ENCODE results near the gene CXCR5. TPM values are rescaled to one million over a fixed set of nuclear protein-coding genes. Genes with fewer than 3 reads are reported as not detected.

Gene CXCR5
- total and polyA plus RNA-seq, 10 donors: 25.0 to 66.6 (median 34.3) TPM

Small RNAs within 50 kb of the gene (microRNA-seq; reads per million reads assigned to microRNA genes)
- gene MIR4492: 0 reads per million in 3 donors

Small RNAs within 50 kb of the gene (small RNA-seq; reads per million reads assigned to genes)
- 0 reads per million in 4 donors for gene MIR4492
- gene RF00019: 0 reads per million in 4 donors
- gene RN7SL688P: 0 reads per million in 4 donors

Other genes starting within 250 kb of the CXCR5 start
- gene TREH, start 204.2 kb upstream of the CXCR5 start, total RNA-seq: not detected
- gene TREH, start 204.2 kb upstream of the CXCR5 start, polyA plus RNA-seq: 1 to 10 TPM in 2 of 3 donors, under 1 TPM in 1; 0.33 to 2.3 (median 2.0) TPM
- gene DDX6, start 92.7 kb upstream of the CXCR5 start, total RNA-seq: 100 to 1,000 TPM; 146 to 206 (median 179) TPM
- gene DDX6, start 92.7 kb upstream of the CXCR5 start, polyA plus RNA-seq: 10 to 100 TPM; 36.3 to 42.1 (median 36.9) TPM
- gene BCL9L, start 42.0 kb downstream of the CXCR5 start, total RNA-seq: 10 to 100 TPM; 19.8 to 58.0 (median 39.0) TPM
- gene BCL9L, start 42.0 kb downstream of the CXCR5 start, polyA plus RNA-seq: 10 to 100 TPM in 1 of 3 donors, 1 to 10 TPM in 2; 2.5 to 14.2 (median 2.6) TPM
- not detected for gene UPK2, start 72.4 kb downstream of the CXCR5 start, total RNA-seq
- gene UPK2, start 72.4 kb downstream of the CXCR5 start, polyA plus RNA-seq: under 1 TPM in 2 of 3 donors, not detected in 1; 0.09 to 0.13 TPM
- not detected for gene FOXR1, start 87.9 kb downstream of the CXCR5 start, total RNA-seq
- not detected for gene FOXR1, start 87.9 kb downstream of the CXCR5 start, polyA plus RNA-seq
- 10 to 100 TPM; 39.2 to 86.2 (median 66.7) TPM for gene CENATAC, start 114.2 kb downstream of the CXCR5 start, total RNA-seq
- 10 to 100 TPM; 27.0 to 80.8 (median 44.1) TPM for gene CENATAC, start 114.2 kb downstream of the CXCR5 start, polyA plus RNA-seq
- 1,000 to 10,000 TPM in 6 of 7 donors, 100 to 1,000 TPM in 1; 945 to 1,264 (median 1,141) TPM for gene RPS25, start 134.5 kb downstream of the CXCR5 start, total RNA-seq
- 1,000 to 10,000 TPM; 4,407 to 5,214 (median 4,978) TPM for gene RPS25, start 134.5 kb downstream of the CXCR5 start, polyA plus RNA-seq
- 10 to 100 TPM; 43.0 to 61.8 (median 54.4) TPM for gene TRAPPC4, start 134.9 kb downstream of the CXCR5 start, total RNA-seq
- gene TRAPPC4, start 134.9 kb downstream of the CXCR5 start, polyA plus RNA-seq: 10 to 100 TPM; 33.1 to 53.0 (median 47.6) TPM
- 10 to 100 TPM in 6 of 7 donors, 1 to 10 TPM in 1; 9.9 to 26.0 (median 15.9) TPM for gene SLC37A4, start 147.0 kb downstream of the CXCR5 start, total RNA-seq
- gene SLC37A4, start 147.0 kb downstream of the CXCR5 start, polyA plus RNA-seq: 10 to 100 TPM in 2 of 3 donors, 1 to 10 TPM in 1; 8.2 to 12.6 (median 10.1) TPM
- 100 to 1,000 TPM in 3 of 7 donors, 10 to 100 TPM in 4; 48.2 to 131 (median 80.8) TPM for gene HYOU1, start 173.3 kb downstream of the CXCR5 start, total RNA-seq
- gene HYOU1, start 173.3 kb downstream of the CXCR5 start, polyA plus RNA-seq: 10 to 100 TPM; 12.3 to 22.7 (median 15.5) TPM
- gene VPS11, start 183.9 kb downstream of the CXCR5 start, total RNA-seq: 10 to 100 TPM; 30.1 to 48.7 (median 44.8) TPM
- gene VPS11, start 183.9 kb downstream of the CXCR5 start, polyA plus RNA-seq: 10 to 100 TPM; 41.8 to 66.7 (median 42.4) TPM
- 10 to 100 TPM in 6 of 7 donors, 1 to 10 TPM in 1; 7.4 to 42.6 (median 14.1) TPM for gene HMBS, start 201.0 kb downstream of the CXCR5 start, total RNA-seq
- 10 to 100 TPM; 22.8 to 42.0 (median 23.3) TPM for gene HMBS, start 201.0 kb downstream of the CXCR5 start, polyA plus RNA-seq
- gene DPAGT1, start 218.0 kb downstream of the CXCR5 start, total RNA-seq: 10 to 100 TPM; 27.7 to 58.9 (median 37.3) TPM
- gene DPAGT1, start 218.0 kb downstream of the CXCR5 start, polyA plus RNA-seq: 10 to 100 TPM; 20.7 to 28.9 (median 26.4) TPM
- 10 to 100 TPM; 15.2 to 19.6 (median 17.6) TPM for gene C2CD2L, start 223.5 kb downstream of the CXCR5 start, total RNA-seq
- gene C2CD2L, start 223.5 kb downstream of the CXCR5 start, polyA plus RNA-seq: 10 to 100 TPM in 1 of 3 donors, 1 to 10 TPM in 2; 5.8 to 13.3 (median 9.8) TPM
- gene HINFP, start 237.7 kb downstream of the CXCR5 start, total RNA-seq: 10 to 100 TPM; 30.4 to 40.7 (median 34.3) TPM
- gene HINFP, start 237.7 kb downstream of the CXCR5 start, polyA plus RNA-seq: 10 to 100 TPM; 12.8 to 19.6 (median 13.4) TPM

Measured in spleen (tissue), 11 donors.